DMS153 treated with DMSO at 0.1 percent for 48 hours (cell line): Measurements from ENCODE around the gene CDH4.

ENCODE experiments used
- DNase-seq: peaks from one replicate; lab custom pipeline; 2025; ENCODE audit not compliant: unreplicated experiment; lab: John Stamatoyannopoulos, UW

The CDH4 gene

DNA sequence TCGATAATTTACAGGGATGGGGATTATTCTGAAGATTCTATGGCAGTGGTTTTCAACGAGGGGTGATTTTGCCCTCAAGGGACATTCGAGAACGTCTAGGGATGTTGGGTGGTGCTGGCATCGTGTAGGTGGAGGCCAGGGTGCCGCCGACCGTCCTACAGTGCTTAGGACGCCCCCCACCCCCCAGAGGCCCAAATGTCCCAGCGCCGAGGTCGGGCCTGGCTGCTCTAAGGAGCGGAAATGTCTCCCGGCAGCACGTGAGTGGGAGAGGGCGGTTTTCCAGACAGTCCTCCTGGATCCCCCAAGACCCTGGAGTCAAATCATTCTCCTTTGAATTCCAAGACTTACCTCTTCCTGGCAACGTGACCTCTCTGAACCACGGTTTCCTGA, 101.9 kb downstream of the CDH4 start:
- DNase-seq: no peak

DNA sequence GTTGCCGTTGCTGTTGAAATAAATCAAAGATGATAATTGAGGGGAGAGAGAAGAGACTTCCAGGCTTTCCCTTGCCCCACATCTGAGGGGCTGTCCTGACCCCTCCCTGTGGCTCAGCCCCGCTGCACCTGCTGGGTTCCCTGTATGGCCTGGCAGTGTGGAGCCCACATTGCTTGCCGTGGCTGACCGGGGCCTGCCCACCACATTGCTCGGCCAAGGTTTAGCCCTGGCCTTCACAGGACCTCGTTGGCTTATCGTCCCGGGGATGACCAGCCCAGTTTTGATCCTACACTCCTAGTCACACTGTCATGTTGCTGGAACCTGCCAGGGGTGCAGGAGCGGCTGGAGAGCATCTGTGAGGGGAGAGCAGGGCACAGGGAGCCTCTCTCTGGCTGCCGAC, 102.4 kb downstream of the CDH4 start:
- DNase-seq: no peak

DNA sequence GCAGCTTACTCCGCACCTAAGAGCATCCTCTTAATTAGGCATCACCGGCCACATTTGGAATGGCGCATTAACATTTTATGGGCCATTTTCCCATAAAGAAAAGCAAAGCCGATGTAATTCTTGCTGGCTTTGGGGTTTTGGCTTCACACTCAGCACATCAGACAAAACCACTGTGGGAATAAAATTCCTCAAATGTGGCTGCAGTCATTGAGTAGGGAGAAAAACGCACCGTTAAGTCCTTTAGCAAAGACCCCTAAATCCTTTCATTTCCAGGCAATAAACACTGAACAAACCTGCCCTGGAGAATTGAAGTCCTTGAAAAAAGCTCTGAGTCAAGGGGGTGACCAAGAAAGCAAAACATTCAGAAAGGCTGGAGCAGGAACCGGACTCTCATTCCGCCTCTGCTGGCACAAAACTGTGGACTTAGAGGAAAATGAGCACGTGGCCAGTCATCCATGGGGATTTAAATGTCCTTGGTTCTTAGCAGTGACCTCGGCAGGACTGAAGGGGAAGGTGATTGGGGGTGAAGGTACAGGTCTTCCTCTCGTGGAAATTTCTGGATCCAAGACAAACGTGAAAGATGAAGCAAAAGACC, 102.9 kb downstream of the CDH4 start:
- no peak for DNase-seq

DNA sequence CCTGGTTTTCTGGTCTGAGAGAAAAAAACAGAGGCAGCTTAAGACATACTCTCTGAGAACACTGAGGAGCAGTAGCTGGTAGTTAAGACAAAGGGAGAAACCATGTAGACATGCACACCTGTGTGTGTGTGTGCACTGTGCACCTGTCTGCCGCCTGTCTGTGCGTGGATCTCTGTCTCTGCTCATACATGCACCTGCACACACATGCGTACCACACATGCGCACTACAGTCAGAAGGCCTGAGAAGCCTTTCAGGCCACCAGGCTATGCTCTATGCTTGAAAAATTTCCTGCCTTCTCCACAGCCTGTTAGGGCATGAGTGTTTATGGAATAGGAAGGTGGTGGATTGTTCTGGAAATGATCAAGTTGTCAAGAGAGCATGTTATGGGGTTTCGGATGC, 103.5 kb downstream of the CDH4 start:
- DNase-seq: no peak

GRCh38 chr20:61356196-61356595, 104.1 kb downstream of the CDH4 start:
- DNase-seq: no peak

GRCh38 chr20:61357119-61357518, 105.1 kb downstream of the CDH4 start:
- DNase-seq: no peak

GRCh38 chr20:61359254-61359653, 107.2 kb downstream of the CDH4 start:
- DNase-seq: no peak

GRCh38 chr20:61360296-61360695, 108.2 kb downstream of the CDH4 start:
- DNase-seq: no peak

DNA sequence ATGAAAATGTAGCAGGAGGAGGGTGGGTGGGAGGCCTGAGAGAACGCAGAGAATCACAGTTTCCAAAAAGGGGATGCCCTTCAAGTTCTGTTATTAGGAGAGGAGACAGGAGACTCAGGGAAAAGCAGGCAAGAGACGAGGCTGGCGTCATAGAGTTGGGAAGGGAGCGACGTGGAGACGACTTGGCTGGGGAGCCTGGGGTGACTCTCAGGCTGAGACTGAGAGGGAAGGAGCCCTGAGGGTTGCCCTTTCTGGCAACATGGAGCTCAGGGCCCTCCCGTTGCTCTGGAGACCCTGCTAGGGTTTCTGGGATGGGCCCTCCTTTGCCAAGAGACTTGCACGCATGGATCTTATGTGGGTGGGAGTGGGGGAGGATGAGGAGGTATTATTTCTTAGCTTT, 108.9 kb downstream of the CDH4 start:
- DNase-seq: no peak

GRCh38 chr20:61361501-61361900, 109.4 kb downstream of the CDH4 start:
- no peak for DNase-seq

- no peak for DNase-seq
Observed at GRCh38 chr20:61364147-61364546, 112.1 kb downstream of the CDH4 start.

GRCh38 chr20:61366914-61367313, 114.9 kb downstream of the CDH4 start:
- no peak for DNase-seq

DNA sequence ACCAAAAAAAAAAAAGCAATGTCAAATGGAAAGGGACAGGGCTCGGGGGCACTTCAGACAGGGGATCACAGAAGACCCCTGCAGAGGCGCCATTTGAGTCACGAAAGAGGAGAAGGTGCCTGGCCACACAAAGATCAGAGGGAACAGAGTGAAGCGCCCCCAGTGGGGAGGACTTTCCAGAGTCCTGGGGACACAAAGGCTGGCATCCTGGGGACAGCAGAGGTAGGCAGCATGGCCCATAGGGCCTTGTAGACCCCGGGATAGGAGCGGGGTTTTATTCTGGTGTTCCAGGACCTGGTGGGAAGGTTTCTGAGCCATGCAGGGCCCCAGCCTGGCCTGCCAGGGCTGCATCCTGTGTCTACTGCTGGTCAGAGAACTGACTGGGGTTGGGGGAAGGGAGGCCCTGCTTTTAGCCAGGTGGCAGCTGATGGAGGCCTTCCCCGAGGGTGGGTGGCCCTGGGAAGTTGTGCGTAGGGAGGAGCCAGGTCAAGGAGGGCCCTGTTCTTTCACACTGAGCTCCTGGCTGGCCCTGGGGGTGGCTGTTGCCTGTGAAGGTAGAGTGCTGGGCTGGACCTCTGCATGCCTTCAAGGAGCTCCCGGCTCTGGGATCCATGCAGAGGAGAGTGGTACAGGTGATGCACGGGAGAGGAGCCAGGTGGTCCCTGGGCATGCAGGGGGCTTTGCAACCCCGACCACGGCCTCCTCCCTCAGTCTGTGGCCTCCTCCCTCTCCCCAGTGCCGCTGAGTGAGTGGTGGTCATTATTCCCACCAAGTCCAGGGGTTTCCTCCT, 117.9 kb downstream of the CDH4 start:
- no peak for DNase-seq

DNA sequence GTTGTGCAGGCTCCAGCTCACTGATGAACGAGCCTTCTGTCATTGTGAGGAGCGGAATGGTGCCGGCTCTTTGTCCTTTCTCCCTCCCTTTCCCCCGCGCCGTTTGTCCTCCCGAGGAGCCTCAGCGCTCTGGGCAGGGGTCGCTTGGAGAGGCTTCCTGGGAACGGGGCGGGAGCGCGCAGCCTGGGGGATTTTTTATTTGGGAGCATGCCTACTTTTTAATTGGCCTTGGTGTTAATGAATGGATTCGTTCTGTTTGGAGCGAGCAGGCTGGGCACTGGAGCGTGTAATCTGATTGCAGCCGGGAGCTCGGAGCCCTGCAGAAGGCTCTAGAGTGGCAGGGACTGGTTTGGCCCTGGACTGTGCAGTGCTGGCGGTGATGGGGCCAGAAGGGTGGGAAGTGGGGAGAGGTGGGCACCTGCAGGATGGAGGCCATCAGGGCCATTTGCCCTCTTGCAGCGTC, 118.8 kb downstream of the CDH4 start:
- no peak for DNase-seq

- no peak for DNase-seq
Observed at GRCh38 chr20:61371501-61372136, 119.6 kb downstream of the CDH4 start.

- DNase-seq: no peak
Observed at GRCh38 chr20:61372137-61373054, 120.3 kb downstream of the CDH4 start.

GRCh38 chr20:61373055-61373399, 121.0 kb downstream of the CDH4 start:
- no peak for DNase-seq

DNA sequence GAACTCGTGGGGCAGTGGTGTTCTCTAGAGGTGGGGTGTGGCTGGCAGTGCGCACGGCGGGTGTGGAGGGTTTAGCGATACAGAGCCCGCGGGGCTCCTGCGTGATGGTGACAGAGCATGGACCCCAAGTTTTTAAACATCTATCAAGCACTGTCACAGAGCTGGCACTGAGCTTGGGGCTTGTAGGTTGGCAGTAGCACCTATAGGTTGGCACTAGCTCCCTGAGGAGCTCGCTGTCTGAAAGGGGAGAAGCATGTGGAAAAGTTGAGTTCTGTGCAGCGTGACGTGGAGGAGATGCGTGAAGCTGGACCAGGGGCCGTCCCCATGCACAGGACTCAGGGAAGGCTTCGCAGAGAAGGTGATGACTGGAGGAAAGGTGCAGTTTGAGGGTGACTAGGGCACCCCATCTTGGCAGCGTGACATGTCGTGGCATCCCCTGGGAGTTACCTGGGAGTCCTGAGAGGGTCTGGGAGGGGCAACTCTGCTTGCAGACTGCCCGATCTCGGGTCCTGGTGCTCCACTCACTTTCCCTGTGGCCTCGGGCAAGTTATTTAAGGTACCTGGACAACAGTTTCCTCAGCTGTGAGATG, 122.0 kb downstream of the CDH4 start:
- DNase-seq: no peak

GRCh38 chr20:61376541-61377240, 124.6 kb downstream of the CDH4 start:
- no peak for DNase-seq

- no peak for DNase-seq
Observed at GRCh38 chr20:61378694-61379355, 126.8 kb downstream of the CDH4 start.
